GM18870 (cell line): ENCODE results near the gene SNTN.

Experiments used
- ATAC-seq: cut with Tn5 transposase; IDR thresholded peaks from one replicate; pipeline ENCODE4 v1.9.1; 2021; ENCODE audit warnings: moderate library complexity; ENCODE audit not compliant: unreplicated experiment

Gene SNTN

GRCh38 chr3:63673111-63673510 lies 20.6 kb downstream of the SNTN start:
- ATAC-seq = no peak

GRCh38 chr3:63674586-63674985 lies 22.1 kb downstream of the SNTN start:
- no peak for ATAC-seq

- no peak for ATAC-seq
These were observed 26.7 kb downstream of the SNTN start for GRCh38 chr3:63679186-63679585.

- no peak for ATAC-seq
These were observed 31.6 kb downstream of the SNTN start for GRCh38 chr3:63684081-63684480.

- ATAC-seq = no peak
These were observed 32.9 kb downstream of the SNTN start for GRCh38 chr3:63685340-63685739.

- ATAC-seq = no peak
These were observed 35.1 kb downstream of the SNTN start for GRCh38 chr3:63687278-63688225.

- no peak for ATAC-seq
These were observed 36.8 kb downstream of the SNTN start for GRCh38 chr3:63689285-63689684.

GRCh38 chr3:63693351-63693750 lies 40.9 kb downstream of the SNTN start:
- ATAC-seq = no peak

GRCh38 chr3:63705092-63705645 lies 52.7 kb downstream of the SNTN start:
- ATAC-seq = no peak

GRCh38 chr3:63706321-63707085 lies 54.0 kb downstream of the SNTN start:
- ATAC-seq = no peak

- ATAC-seq = no peak
These were observed 55.3 kb downstream of the SNTN start for GRCh38 chr3:63707731-63708130.

GRCh38 chr3:63709576-63709975 lies 57.1 kb downstream of the SNTN start:
- no peak for ATAC-seq
